HUES6 (cell line): ENCODE measurements around the gene BMPR1B.

Experiments used
- H3K27ac ChIP-seq: 2 replicates; pipeline ENCODE4 v1.7.0; 2013; ENCODE audit warnings: low read depth, mild to moderate bottlenecking, low read length, inconsistent platforms
- H3K27me3 ChIP-seq: 2 replicates; pipeline ENCODE4 v1.6.1; 2013; ENCODE audit warnings: low read length; ENCODE audit not compliant: control insufficient read depth, insufficient read depth
- H3K36me3 ChIP-seq: 2 replicates; pipeline ENCODE4 v1.6.1; 2013; ENCODE audit warnings: low read length; ENCODE audit not compliant: control insufficient read depth, insufficient read depth
- H3K4me1 ChIP-seq: 2 replicates; pipeline ENCODE4 v1.6.1; 2013; ENCODE audit warnings: low read length; ENCODE audit not compliant: control insufficient read depth, insufficient read depth
- H3K4me3 ChIP-seq: 2 replicates; pipeline ENCODE4 v1.5.1; 2013; ENCODE audit warnings: low read depth, low read length
- H3K9ac ChIP-seq: one replicate; pipeline ENCODE4 v1.6.1; 2013; ENCODE audit warnings: mild to moderate bottlenecking, low read length
- H3K9me3 ChIP-seq: 2 replicates; pipeline ENCODE4 v1.6.1; 2013; ENCODE audit warnings: low read depth, low read length; ENCODE audit not compliant: control insufficient read depth, insufficient read depth

BMPR1B gene

DNA sequence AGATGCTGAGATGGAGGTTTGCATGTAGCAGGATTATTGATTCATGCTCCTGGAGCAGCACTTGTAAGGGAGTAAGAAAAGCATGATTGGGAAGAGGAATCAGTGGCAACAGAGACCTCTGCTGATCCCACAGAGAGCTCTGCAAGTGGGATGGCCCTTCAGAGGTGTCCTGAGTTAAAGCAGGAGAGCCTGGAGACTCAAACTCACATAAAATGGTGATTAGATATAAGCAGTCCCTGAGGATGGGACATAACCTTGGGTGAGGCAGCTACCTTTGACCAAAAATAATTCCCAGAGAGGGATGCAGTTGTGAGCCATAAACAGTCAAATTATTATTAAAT, 25.4 kb upstream of the BMPR1B start:
- no peak overlapping the region for H3K4me3 ChIP-seq
- H3K27ac ChIP-seq: no peak overlapping the region
- no peaks in the 10 kb centered on the region for H3K4me1 ChIP-seq
- H3K9ac ChIP-seq: no peak overlapping the region
- H3K36me3 ChIP-seq: no peaks in the 10 kb centered on the region
- H3K9me3 ChIP-seq: no peaks in the 10 kb centered on the region
- no peaks in the 10 kb centered on the region for H3K27me3 ChIP-seq

DNA sequence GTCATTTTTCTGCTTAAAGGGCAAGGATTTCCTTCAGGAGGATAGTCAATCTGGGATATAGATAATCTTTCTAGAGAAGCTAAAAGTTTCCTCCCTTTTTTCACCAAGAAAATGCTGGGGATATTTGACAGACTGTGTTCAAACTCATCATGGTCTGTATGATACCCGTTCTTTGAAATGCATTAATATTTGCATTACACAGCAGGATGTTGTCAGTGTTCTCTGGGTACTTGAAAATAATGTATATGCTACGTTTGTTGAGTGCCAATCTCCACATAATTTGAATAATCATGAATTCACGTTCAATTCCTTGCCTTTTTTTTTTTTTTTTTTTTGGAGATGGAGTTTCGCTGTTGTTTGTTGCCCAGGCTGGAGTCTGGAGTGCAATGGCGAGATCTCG, 18.0 kb upstream of the BMPR1B start:
- Histone ChIP-seq H3K9me3 (no peaks in the 10 kb centered on the region), H3K36me3 (no peaks in the 10 kb centered on the region), H3K4me3 (no peak overlapping the region), H3K27ac (no peak overlapping the region), H3K9ac (no peak overlapping the region), H3K4me1 (no peaks in the 10 kb centered on the region), H3K27me3 (no peaks in the 10 kb centered on the region)

DNA sequence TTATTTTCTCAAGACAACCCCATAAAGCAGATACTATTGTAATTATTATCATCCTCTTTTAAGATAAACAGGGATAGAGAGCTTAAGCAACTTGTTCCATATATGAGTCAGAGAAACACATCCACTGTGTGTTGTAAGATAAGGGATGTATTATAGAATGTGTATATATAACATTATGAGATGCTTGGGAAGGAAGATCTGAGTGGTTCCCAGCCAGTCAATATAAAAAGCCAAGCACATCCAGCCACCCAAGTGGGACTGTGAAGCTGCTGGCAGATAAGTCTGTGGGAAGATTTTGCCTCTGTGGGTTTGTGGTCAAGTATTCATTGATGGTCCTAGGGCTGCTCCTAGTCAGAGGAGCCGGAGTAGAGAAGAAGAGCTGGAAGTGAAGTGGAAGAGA, 16.5 kb upstream of the BMPR1B start:
- Histone ChIP-seq H3K27ac (no peak overlapping the region), H3K9me3 (no peaks in the 10 kb centered on the region), H3K4me3 (no peak overlapping the region), H3K27me3 (no peaks in the 10 kb centered on the region), H3K9ac (no peak overlapping the region), H3K4me1 (no peaks in the 10 kb centered on the region), H3K36me3 (no peaks in the 10 kb centered on the region)

DNA sequence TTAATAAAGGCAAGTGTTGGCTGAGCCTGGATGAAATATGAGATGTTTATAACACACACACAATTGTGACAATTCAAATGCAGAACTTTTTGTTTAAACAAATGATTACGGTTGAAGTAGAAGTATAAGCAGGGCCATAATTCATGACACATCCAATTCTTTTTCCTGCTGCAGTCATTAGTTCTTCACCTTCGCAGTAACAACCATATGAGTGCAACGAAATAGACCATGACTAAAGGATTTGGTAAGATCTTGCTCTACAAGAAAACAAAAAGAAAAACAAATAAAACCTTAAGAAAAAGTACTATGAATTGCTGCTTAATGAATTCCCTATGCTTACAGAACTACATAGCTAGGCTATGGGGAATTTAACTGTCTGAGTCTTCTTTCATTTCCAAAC, 13.9 kb upstream of the BMPR1B start:
- Histone ChIP-seq H3K4me1 (no peaks in the 10 kb centered on the region; the same call in 1 of the 2 replicates), H3K9ac (no peak overlapping the region), H3K9me3 (no peaks in the 10 kb centered on the region), H3K27ac (no peak overlapping the region), H3K4me3 (no peak overlapping the region), H3K36me3 (no peaks in the 10 kb centered on the region), H3K27me3 (no peaks in the 10 kb centered on the region)

DNA sequence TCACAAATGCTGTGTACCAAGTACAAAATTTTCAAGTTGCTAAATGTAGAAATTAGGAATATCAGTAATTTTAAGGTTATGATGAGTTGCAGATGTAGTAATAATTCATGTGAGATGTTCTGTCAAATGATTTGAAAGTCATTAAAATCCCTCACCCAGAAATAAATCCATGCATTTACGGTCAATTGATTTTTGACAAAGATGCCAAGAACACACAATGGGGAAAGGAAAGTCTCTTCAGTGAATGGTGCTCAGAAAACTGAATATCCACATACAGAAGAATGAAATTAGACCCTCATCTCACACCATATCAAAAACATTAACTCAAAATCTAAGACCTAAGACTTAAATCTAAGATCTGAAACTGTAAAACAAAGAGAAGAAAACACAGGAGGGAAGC, 12.9 kb upstream of the BMPR1B start:
- Histone ChIP-seq H3K9me3 (no peaks in the 10 kb centered on the region), H3K4me1 (no peaks in the 10 kb centered on the region; the same call in 1 of the 2 replicates), H3K9ac (no peak overlapping the region), H3K27me3 (no peaks in the 10 kb centered on the region), H3K27ac (no peak overlapping the region), H3K36me3 (no peaks in the 10 kb centered on the region), H3K4me3 (no peak overlapping the region)

DNA sequence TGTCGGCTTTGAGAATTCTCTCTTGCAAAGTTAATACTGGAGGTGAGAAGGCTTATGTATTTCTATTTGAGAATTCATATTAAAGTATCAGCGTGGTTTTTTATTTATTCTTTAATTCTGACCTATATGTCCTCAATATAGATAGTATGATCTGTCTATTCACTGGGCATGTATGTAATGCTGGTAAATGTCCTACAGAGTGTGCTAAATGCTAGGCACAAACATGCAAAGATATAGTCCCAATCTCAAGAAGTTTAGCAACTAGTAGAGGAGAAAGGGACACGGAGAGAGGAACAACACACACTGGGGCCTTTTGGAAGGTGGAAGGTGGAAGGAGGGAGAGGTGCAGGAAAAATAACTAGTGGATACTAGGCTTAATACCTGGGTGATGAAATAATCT, 11.0 kb upstream of the BMPR1B start:
- Histone ChIP-seq H3K9me3 (no peaks in the 10 kb centered on the region), H3K4me3 (no peak overlapping the region), H3K36me3 (no peaks in the 10 kb centered on the region)

DNA sequence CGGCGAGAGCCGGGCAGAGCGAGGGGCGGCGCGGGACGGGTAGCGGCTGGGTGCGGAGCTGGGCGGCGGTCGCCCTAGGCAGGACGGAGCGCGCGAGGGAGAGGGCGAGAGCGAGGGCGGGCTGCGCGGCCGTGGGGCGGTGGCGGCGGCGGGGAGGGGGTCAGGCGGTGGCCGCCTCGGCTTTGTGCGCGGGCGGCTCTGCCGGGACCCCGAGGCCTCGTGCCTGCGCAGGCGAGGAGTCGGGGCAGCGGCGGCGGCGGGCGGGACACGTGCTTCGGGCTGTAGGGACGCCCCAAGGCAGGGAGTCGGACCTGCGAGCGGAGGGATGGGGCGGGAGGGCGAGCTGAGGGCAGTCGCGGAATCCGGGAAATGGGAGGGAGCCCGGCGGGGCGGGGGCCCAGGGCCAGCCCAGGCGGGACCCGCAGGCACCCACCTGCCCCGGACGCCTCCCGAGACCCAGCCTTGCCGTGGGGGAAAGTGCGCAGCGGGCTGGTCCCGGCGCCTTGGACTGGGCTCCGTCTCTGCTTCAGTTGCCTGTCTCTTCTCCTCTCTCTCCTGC, 465 bp downstream of the BMPR1B start:
- Histone ChIP-seq H3K27me3 (peaks cover 80% of the 10 kb centered on the region), H3K9ac (peak overlapping the region; percentile 53), H3K4me3 (peak overlapping the region; percentile 74), H3K27ac (no peak overlapping the region), H3K9me3 (no peaks in the 10 kb centered on the region), H3K4me1 (no peaks in the 10 kb centered on the region), H3K36me3 (no peaks in the 10 kb centered on the region)

More for the DNA sequence above, 11.0 kb upstream of the BMPR1B start:
- H3K9ac ChIP-seq: no peak overlapping the region
- H3K4me1 ChIP-seq: no peaks in the 10 kb centered on the region; the same call in 1 of the 2 replicates
- no peak overlapping the region for H3K27ac ChIP-seq
- H3K27me3 ChIP-seq: no peaks in the 10 kb centered on the region

DNA sequence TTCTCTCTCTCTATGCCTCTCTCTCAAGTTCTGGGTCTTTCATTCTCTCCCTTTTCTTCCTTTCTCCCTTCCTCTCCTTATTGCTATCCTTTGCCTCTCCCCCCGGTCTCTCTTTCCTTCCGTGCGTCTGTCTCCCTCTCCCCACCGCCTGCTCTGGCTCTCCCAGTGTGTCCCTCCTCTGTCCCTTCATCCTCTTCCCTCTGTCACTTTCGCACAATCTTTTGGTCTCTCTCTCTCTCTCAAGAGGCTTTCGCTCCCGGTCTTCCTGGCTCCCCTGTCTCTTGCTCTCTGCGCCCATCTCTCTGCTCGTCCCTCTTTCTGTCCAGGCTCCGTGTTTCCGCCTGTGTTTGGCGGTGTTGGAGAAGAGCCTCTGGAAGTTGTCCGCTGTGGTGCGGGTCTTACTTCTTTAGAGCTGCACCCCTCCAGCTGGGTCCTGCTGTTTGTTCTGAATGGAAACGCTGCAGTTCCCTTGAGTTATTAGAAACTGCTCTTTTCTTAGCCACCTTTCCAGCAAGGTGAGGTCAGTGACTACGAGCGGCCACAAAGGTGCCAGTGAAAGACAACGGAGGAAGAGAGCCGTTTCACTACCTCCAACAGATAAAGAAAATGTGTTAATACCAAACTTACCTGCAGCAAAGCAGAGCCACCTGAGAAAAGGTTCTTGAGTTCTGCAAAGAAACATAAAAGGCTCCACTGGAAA, 1.1 kb downstream of the BMPR1B start:
- H3K36me3 ChIP-seq: no peaks in the 10 kb centered on the region
- no peaks in the 10 kb centered on the region for H3K9me3 ChIP-seq
- no peak overlapping the region for H3K27ac ChIP-seq
- H3K4me1 ChIP-seq: no peaks in the 10 kb centered on the region
- H3K4me3 ChIP-seq: peak overlapping the region; percentile 74
- peak overlapping the region; percentile 14 for H3K9ac ChIP-seq
- H3K27me3 ChIP-seq: peaks cover 78% of the 10 kb centered on the region

DNA sequence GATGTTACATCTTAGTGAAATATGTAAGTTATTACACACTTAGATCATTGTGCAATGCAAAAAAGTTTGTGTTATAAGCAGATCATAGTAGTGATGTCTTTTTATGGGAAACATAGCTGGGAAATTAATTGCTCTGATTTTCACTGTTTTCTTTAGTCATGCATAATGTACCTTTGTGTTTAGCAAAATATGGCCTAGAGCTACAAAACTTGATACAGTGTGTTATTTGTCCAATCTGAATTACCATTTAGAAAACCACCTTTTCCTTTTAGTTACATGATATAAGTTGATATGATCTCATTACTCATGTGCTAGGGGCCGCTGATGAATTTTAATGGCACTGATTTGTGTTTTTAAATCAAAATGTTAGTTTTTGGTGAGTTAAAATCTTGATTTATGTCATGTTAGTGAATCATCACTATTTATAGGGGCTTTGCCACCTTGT, 2.0 kb downstream of the BMPR1B start:
- no peak overlapping the region for H3K27ac ChIP-seq
- no peak overlapping the region for H3K4me3 ChIP-seq
- no peaks in the 10 kb centered on the region for H3K9me3 ChIP-seq
- no peaks in the 10 kb centered on the region for H3K36me3 ChIP-seq
- H3K4me1 ChIP-seq: no peaks in the 10 kb centered on the region
- no peak overlapping the region for H3K9ac ChIP-seq
- H3K27me3 ChIP-seq: peaks cover 70% of the 10 kb centered on the region

DNA sequence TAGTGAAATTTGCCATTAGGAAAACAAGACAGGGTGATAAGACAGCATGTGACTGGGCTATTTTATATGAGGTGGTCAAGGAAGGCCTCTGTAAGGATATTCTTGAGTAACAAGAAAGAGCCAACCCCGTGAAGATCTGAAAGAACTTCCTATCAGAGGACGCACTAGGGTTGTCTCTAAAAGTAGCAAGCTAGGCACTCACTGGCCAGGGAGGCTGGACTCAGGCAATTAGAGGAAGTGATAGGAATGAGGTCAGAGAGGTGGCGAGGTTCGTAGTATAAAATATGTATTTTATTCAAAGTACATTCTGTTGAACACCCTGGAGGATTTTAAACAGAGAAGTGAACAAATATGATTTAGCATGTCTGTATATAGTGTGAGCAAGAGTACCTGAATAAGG, 4.6 kb downstream of the BMPR1B start:
- no peaks in the 10 kb centered on the region for H3K9me3 ChIP-seq
- peaks cover 45% of the 10 kb centered on the region for H3K27me3 ChIP-seq
- H3K27ac ChIP-seq: no peak overlapping the region
- H3K9ac ChIP-seq: no peak overlapping the region
- H3K36me3 ChIP-seq: no peaks in the 10 kb centered on the region
- H3K4me3 ChIP-seq: no peak overlapping the region
- H3K4me1 ChIP-seq: no peaks in the 10 kb centered on the region

DNA sequence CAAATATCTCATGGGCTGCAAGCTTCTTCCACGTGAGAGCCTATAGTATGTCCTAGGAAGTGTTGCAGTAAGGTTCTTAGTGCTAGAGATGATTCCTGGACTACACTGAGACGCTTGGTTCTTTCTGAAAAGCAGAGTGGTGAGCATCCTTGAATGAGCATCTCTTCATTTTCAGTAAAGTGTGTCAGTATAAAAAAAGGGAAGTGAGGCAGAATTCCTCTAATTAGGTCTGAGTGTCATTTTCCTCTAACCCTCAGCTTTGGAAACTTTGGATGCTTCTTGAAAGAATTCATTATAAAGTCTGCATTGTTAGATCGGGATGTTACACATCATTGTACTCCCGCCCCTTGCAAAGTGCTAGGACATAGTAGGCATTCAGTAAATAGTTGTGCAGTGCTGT, 5.2 kb downstream of the BMPR1B start:
- Histone ChIP-seq H3K9ac (no peak overlapping the region), H3K27me3 (peaks cover 39% of the 10 kb centered on the region), H3K27ac (no peak overlapping the region), H3K4me1 (no peaks in the 10 kb centered on the region), H3K9me3 (no peaks in the 10 kb centered on the region), H3K4me3 (no peak overlapping the region), H3K36me3 (no peaks in the 10 kb centered on the region)
